Spinal cord (tissue), 10 donors: ENCODE results near the gene PLOD1. TPM values are rescaled to one million over a fixed set of nuclear protein-coding genes. Genes with fewer than 3 reads are reported as not detected.
A peak's percentile ranks its signal among the peaks of the same experiment; 100 is the strongest.
"Not testable (repeated sequence)": the region's sequence is repeated elsewhere in the genome, so short reads cannot be mapped to it uniquely, and the experiment has no call there.

Source experiments
- DNase-seq, 6 donors: peaks; one replicate each; pipeline versions ENCODE4 v3.0.0 to v3.0.0-alpha.2; 2013 to 2015; ENCODE audit warnings: low spot score in 6 of 6, low read depth in 4 of 6
- H3K27ac ChIP-seq: one replicate; pipeline ENCODE4 v1.5.1; 2013; ENCODE audit warnings: low read depth, low read length, control low read depth
- H3K27me3 ChIP-seq: one replicate; pipeline ENCODE4 v1.6.1; 2013; ENCODE audit warnings: low read length; ENCODE audit not compliant: control insufficient read depth, insufficient read depth
- H3K36me3 ChIP-seq: one replicate; pipeline ENCODE4 v1.6.1; 2013; ENCODE audit warnings: low read length; ENCODE audit not compliant: control insufficient read depth, insufficient read depth
- H3K4me1 ChIP-seq: one replicate; pipeline ENCODE4 v1.6.1; 2013; ENCODE audit warnings: low read length; ENCODE audit not compliant: control insufficient read depth, insufficient read depth
- H3K4me3 ChIP-seq: one replicate; pipeline ENCODE4 v1.5.1; 2013; ENCODE audit warnings: low read depth, low read length, control low read depth
- H3K9me3 ChIP-seq: one replicate; pipeline ENCODE4 v1.6.1; 2013; ENCODE audit warnings: low read length; ENCODE audit not compliant: control insufficient read depth, insufficient read depth
- WGBS: methylation state at CpG from one replicate; pipeline ENCODE4 v1.1.5; 2013; ENCODE audit warnings: missing lambda C conversion rate; ENCODE audit not compliant: insufficient coverage; 5-methylcytosine and 5-hydroxymethylcytosine counted together
- polyA plus RNA-seq, 2 donors: library from polyadenylated mRNA; unstranded; fragments of 120-200 nt; gene quantifications; one replicate each; pipeline ENCODE4 v1.2.1, GENCODE V29; 2013; ENCODE audit not compliant: insufficient read length in 2 of 2
- total RNA-seq, 2 donors: library from RNA; depleted of rRNA in 1 of 2; stranded (reverse); fragments of 120-200 nt in 1 of 2; fragments of >200 nt in 1 of 2; gene quantifications; one replicate each; pipeline versions ENCODE4 v1.2.3 to v1.2.4, GENCODE V29; 2013 to 2014
- donor health status: healthy.

PLOD1 gene
- total and polyA plus RNA-seq, 4 donors, result 47.7 to 108 (median 73.2) TPM

DNA sequence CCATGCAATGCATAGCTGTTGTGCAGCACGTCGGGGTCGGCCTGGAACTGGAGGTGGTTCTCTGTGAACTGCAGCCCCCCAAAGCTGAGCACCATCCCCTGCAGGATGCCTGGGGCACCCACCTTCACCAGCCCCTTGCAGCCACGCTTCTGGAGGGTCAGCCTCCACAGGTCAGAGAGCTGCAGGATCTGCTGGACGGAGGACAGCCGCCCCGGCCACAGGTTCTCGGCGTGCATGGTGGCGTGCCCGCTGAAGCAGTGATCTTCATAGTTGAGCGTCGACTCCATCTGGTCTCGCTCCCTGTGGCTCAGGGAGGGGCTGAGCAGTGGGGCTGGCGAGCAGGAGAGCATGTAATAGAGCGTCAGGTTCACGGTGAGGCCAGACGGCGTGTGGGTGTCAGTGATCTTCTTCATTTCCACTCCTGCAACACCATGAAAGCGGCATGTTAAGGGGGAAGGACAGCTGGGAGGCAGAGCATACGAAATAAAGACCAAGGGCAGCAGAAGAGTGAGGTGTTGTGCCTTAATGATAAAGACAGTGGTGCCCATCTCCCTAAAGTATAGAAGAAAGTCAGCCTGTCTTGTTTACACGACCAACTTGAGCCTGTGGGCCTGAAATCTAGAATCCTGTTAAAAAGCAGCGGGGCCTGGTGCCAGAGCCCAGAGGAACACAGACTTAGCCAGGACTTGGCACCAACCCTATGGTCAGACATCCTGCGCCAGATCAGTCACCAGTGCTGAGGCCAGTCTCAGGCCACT lies 11.3 kb upstream of the PLOD1 start:
- Histone ChIP-seq H3K27ac (no peak overlapping the region), H3K36me3 (peaks cover 57% of the 10 kb centered on the region), H3K4me3 (no peak overlapping the region), H3K9me3 (no peaks in the 10 kb centered on the region), H3K4me1 (peaks cover 53% of the 10 kb centered on the region), H3K27me3 (no peaks in the 10 kb centered on the region)
- 94% methylated on average over 13 of the region's 24 CpGs for WGBS
- no peak for DNase-seq

- Histone ChIP-seq H3K27ac (no peak overlapping the region), H3K4me3 (no peak overlapping the region), H3K4me1 (peaks cover 53% of the 10 kb centered on the region), H3K36me3 (peaks cover 52% of the 10 kb centered on the region), H3K27me3 (no peaks in the 10 kb centered on the region), H3K9me3 (no peaks in the 10 kb centered on the region)
- no peak for DNase-seq
- WGBS, result 95% methylated on average over 4 of the region's 5 CpGs
These were observed 10.7 kb upstream of the PLOD1 start for GRCh38 chr1:11923827-11924113.

DNA sequence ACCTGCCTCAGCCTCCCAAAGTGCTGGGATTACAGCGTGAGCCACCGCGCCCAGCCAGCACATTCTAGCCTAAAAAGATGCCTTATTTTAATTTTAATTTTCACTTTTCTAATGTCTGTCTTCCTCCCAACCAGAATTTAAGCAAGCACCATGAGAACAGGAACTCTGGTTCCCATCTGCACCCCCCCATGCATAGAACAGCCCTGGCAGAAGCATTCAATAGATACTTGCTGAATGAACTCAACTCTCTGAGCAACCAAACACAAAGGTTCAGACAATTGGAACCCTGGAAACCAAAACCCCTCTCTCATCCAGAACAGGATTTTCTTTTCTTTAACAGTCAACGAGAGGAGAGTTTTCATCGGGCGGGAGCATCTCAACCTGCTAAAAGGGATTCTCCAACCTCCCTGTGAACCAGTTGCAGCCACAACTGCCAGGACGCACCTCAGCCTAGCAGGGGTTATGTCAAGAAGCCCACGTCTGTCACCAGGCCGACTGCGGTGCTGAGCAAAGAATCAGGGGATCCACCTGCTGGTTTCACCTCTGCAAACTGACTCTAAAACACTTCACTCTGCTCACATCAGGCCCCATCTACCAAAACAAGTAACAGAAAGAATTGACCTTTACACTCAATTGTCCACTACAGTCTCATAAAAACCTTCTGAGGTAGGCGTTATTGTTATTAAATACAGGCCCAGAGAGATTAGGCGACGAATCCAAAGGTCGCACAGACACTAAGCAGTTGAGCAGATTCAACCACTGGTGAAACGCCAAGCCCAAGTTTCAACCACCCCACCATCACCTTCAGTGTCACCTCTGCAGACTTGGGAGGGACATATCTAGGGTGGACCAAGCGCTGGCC lies 10.0 kb upstream of the PLOD1 start:
- Histone ChIP-seq H3K9me3 (no peaks in the 10 kb centered on the region), H3K27ac (no peak overlapping the region), H3K27me3 (no peaks in the 10 kb centered on the region), H3K36me3 (peaks cover 44% of the 10 kb centered on the region), H3K4me3 (peak overlapping the region; percentile 31), H3K4me1 (peaks cover 55% of the 10 kb centered on the region)
- WGBS, result 65% methylated on average over 16 of the region's 16 CpGs
- peak in 1 of 6 donors; percentile 20 for DNase-seq

GRCh38 chr1:11925196-11925937 lies 9.2 kb upstream of the PLOD1 start:
- Histone ChIP-seq H3K4me3 (peak overlapping the region; percentile 31), H3K4me1 (peaks cover 55% of the 10 kb centered on the region), H3K36me3 (peaks cover 36% of the 10 kb centered on the region)
- not testable (repeated sequence) for H3K9me3 ChIP-seq, H3K27me3 ChIP-seq, H3K27ac ChIP-seq, DNase-seq
- WGBS, result 10% methylated on average over 18 of the region's 54 CpGs

GRCh38 chr1:11925938-11926292 lies 8.6 kb upstream of the PLOD1 start:
- under 1% methylated on average over 39 of the region's 41 CpGs for WGBS
- Histone ChIP-seq H3K36me3 (peaks cover 32% of the 10 kb centered on the region), H3K4me1 (peaks cover 50% of the 10 kb centered on the region), H3K27ac (no peak overlapping the region), H3K4me3 (peak overlapping the region; percentile 16), H3K27me3 (no peaks in the 10 kb centered on the region), H3K9me3 (no peaks in the 10 kb centered on the region)
- DNase-seq, result no peak

GRCh38 chr1:11927866-11928592 lies 6.5 kb upstream of the PLOD1 start:
- WGBS, result 43% methylated on average over 2 of the region's 5 CpGs
- H3K36me3 ChIP-seq, result peaks cover 12% of the 10 kb centered on the region
- H3K9me3 ChIP-seq, result no peaks in the 10 kb centered on the region
- H3K27me3 ChIP-seq, result no peaks in the 10 kb centered on the region
- peak overlapping the region; percentile 40 for H3K27ac ChIP-seq
- H3K4me1 ChIP-seq, result peaks cover 44% of the 10 kb centered on the region
- H3K4me3 ChIP-seq, result no peak overlapping the region
- peak in 1 of 6 donors; percentile 23 for DNase-seq

DNA sequence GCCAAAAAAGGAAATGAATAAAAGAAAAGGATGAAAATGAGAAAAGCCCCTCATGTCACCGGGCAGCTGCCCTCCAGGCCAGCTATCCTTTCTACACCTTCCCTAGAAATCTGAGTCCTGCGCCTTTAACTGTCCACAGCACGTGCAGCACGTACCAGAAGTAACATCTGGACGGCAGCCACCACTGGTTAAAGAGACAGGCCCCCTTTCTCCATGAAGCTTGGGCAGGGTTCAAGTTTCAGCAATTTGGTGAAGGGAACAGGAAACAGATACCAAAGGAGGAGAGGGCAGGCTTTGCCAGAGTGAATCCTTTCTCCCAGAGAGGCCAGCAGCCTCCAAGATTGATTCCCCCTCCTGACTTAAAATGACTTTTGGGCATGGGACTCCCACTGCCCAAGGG lies 4.7 kb upstream of the PLOD1 start:
- WGBS, result 6% methylated on average over 4 of the region's 5 CpGs
- no peaks in the 10 kb centered on the region for H3K9me3 ChIP-seq
- H3K4me3 ChIP-seq, result no peak overlapping the region
- peak in 3 of 6 donors; percentile 64 to 89 (median 83) for DNase-seq
- H3K27ac ChIP-seq, result peak overlapping the region; percentile 50
- no peaks in the 10 kb centered on the region for H3K27me3 ChIP-seq
- peaks cover 38% of the 10 kb centered on the region for H3K4me1 ChIP-seq
- H3K36me3 ChIP-seq, result peaks cover 3% of the 10 kb centered on the region

DNA sequence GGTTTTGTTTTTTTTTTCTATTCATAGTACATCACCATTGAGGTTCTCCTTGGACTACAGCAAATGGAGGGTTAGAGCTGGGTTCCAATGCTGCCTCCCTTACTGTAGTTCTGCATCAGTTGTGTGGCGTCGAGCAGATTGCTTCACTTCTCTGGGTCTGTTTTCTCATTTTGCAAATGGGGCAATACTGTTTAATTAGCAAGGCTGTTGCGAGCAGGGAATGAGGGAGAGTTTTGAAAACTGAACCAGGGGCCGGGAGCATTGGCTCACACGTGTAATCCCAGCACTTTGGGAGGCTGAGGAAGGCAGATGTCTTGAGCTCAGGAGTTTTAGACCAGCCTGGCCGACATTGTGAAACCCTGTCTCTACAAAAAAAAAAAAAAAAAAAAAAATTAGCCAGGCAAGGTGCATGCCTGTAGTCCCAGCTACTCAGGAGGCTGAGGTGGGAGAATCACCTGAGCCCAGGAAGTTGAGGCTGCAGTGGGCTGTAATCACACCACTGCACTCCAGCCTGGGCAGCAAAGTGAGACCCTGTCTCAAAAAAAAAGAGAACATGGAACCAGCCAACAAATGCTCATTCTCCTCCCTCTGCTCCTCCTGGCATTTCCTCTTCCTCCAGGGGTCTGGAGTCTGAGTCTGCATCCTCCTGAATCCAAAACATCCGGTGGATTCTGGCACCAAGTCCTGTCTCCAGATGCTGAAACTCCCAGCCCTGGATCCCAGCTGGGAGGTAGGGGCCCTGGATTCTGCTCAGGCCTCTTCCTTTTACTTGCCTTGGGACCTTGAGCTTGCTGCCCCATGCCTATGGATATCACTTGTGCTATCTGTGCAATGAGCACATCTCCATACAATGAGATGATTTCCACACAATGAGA lies 3.7 kb upstream of the PLOD1 start:
- Histone ChIP-seq H3K36me3 (no peaks in the 10 kb centered on the region), H3K4me3 (no peak overlapping the region), H3K27me3 (no peaks in the 10 kb centered on the region), H3K27ac (peak overlapping the region; percentile 33), H3K9me3 (no peaks in the 10 kb centered on the region), H3K4me1 (peaks cover 37% of the 10 kb centered on the region)
- DNase-seq, result peak in 1 of 6 donors; percentile 52
- 74% methylated on average over 2 of the region's 7 CpGs for WGBS
